Activated CD8-positive, alpha-beta memory T cell treated with anti-CD3 and anti-CD28 coated beads for 36 hours (primary cell): ENCODE results near the gene COL23A1. TPM values are rescaled to one million over a fixed set of nuclear protein-coding genes. Genes with fewer than 3 reads are reported as not detected.
"Not testable (repeated sequence)": the region's sequence is repeated elsewhere in the genome, so short reads cannot be mapped to it uniquely, and the experiment has no call there.

Source experiments
- CTCF ChIA-PET: fragments of 350-600 bp; sonication (Branson Sonifier 250); formaldehyde crosslinking; loops from one replicate; lab custom pipeline; 2021; ENCODE audit warnings: antibody characterized with exemption; lab: Charles Lee
- POLR2A ChIA-PET: fragments of 350-600 bp; sonication (Branson Sonifier 250); formaldehyde crosslinking; loops from one replicate; lab custom pipeline; 2021; ENCODE audit warnings: antibody characterized with exemption; lab: Charles Lee
- total RNA-seq, 2 experiments: library from RNA; stranded (reverse); gene quantifications; one replicate each; pipeline ENCODE4 v1.2.3, GENCODE V29; 2021

Gene COL23A1
- total RNA-seq, 2 experiments from 2014 or later = 0.11 to 0.13 TPM

- ChIA-PET POLR2A (no interaction called here), CTCF (no interaction called here)
These were observed 276.0 kb downstream of the COL23A1 start for GRCh38 chr5:178314061-178314660.

DNA sequence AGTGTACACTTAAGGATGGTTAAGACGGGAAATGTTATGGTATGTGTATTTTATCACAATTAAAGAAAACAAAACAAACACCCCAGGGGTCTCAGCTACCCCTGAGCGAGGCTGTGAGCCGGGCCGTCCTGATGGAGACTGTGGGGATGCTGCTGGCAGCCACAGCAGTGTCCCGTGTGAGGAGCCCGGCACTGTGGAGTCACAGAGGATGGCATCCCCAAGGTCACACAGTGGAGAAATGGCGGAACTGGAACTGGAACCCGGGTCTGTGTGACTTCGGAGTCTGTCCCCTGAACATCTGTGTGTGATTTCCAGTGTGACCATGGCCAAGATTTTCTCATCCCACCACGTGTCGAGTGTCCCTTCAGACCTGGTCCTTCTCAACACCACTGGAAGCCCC lies 276.9 kb downstream of the COL23A1 start:
- ChIA-PET CTCF (no interaction called here), POLR2A (no interaction called here)

DNA sequence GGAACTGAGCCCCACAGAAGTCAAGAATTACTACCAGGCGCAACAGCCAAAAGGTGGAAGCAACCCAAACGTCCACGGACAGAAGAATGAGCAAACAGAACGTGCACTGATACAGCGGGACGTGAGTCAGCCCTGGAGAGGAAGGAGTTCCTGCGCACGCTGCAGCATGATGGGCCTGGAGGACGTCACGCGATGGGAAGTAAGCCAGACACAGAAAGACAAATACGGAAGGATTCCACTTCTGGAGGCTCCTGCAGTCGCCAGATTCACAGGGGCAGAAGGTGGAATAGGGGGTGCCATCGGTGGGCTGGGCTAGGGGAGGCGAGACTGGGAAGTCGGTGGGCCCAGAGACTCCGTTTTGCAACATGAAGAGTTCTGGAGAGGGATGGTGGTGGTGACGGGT lies 277.3 kb downstream of the COL23A1 start:
- CTCF ChIA-PET = no interaction called here
- POLR2A ChIA-PET = no interaction called here

GRCh38 chr5:178310130-178310865 lies 279.9 kb downstream of the COL23A1 start:
- POLR2A ChIA-PET = no interaction called here
- CTCF ChIA-PET = no interaction called here

GRCh38 chr5:178309271-178310013 lies 280.8 kb downstream of the COL23A1 start:
- POLR2A ChIA-PET = no interaction called here
- CTCF ChIA-PET = interaction anchor here (0.5 kb wide), 1 partner anchor 245 kb away, joined by 3 read pairs; no protein-coding TSS in a partner anchor

- CTCF ChIA-PET = no interaction called here
- POLR2A ChIA-PET = no interaction called here
These were observed 281.6 kb downstream of the COL23A1 start for GRCh38 chr5:178308541-178309092.

GRCh38 chr5:178307267-178308045 lies 282.7 kb downstream of the COL23A1 start:
- POLR2A ChIA-PET = no interaction called here
- CTCF ChIA-PET = no interaction called here

DNA sequence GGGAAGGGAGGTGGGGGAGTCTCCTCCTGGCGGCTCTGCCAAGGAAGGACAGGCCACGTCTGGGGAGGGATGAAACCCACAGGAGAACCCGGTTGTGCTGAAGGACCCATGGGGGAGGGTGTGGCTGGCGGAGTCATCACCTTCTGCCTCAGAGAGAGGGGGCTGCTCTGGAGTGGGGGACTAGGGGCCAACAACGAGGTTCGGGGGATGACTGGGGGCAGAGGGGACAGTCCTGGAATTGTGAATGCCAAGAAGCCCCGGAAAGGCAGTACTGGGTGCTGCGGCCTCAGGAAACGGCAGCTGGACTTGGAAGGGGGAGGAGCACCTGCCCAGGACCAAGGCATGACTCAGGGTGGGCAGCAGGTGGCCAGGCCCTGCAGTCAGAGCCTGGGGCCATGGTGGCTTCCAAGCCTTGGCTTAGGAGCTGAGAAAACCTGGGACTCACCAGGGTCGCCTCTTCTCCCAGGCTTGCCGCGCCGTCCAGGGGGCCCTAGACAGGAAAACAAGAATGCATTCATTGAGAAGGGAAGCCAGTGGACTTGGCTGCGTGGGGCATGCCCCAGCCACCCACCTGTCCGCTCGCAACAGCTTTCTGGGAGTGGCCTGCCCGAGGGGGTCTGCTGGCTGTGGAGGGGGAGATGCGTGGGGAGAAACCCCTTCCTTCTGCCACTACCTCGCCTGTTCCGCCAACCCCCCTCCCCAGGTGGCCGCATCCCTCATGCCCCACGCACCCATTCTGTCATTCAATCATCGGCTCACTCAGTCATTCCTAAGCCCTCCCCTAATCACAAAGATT lies 283.6 kb downstream of the COL23A1 start:
- ChIA-PET POLR2A (no interaction called here), CTCF (no interaction called here)

DNA sequence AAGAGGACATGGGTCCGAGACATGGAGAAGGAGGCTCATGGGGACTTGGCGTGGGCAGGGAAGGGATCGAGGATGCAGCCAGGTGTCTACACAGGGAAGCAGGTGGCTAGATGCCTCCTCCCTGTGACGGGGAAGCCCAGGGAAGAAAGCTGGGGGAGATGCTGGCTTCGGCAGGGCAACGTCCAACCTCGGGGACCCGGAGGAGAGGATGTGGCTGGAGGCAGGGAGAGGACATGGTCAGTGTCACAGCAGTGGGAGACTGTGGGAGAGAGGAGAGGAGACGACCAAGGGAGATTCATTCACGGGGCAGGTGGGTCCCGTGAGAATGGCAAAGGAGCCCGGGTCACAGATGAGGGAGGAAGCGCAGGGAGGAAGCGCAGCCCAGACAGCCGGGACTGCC lies 284.4 kb downstream of the COL23A1 start:
- ChIA-PET CTCF (no interaction called here), POLR2A (no interaction called here)

- ChIA-PET CTCF (interaction anchor here (1.4 kb wide), 1 partner anchor 70 kb away, joined by 4 read pairs; no protein-coding TSS in a partner anchor), POLR2A (no interaction called here)
These were observed 285.2 kb downstream of the COL23A1 start for GRCh38 chr5:178304761-178305645.

- ChIA-PET CTCF (interaction anchor here (1.4 kb wide), 1 partner anchor 69 kb away, joined by 4 read pairs; no protein-coding TSS in a partner anchor), POLR2A (no interaction called here)
These were observed 286.2 kb downstream of the COL23A1 start for GRCh38 chr5:178304016-178304415.

- CTCF ChIA-PET, POLR2A ChIA-PET: not testable (repeated sequence)
These were observed 287.9 kb downstream of the COL23A1 start for GRCh38 chr5:178302321-178302720.

- ChIA-PET POLR2A (no interaction called here), CTCF (no interaction called here)
These were observed 288.6 kb downstream of the COL23A1 start for GRCh38 chr5:178301641-178302040.

DNA sequence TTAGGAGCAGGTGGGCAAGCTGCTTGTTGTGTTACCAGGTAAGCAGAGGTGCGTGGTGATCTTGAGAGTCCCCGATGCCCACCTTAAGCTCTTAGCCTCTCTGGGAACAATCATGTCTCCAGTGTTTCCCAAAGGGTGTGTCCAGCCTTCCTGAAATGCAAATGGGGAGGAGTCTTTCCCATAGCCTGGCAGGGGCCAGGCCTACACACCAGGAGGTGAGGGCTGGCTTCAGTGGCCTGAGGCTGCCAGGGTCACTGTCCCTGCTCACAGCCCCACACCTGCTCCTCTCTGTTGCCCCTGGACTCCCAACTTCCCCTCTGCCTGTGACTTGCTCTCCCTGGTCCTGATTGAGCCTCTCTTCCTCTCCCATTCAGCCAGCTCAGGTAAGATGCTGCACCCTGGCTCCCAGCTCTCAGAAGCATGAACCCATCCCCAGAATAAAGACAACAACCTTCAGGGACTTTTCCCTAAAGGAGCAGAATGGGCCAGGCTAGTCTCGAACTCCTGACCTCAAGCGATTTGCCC lies 291.8 kb downstream of the COL23A1 start:
- CTCF ChIA-PET = no interaction called here
- POLR2A ChIA-PET = no interaction called here

DNA sequence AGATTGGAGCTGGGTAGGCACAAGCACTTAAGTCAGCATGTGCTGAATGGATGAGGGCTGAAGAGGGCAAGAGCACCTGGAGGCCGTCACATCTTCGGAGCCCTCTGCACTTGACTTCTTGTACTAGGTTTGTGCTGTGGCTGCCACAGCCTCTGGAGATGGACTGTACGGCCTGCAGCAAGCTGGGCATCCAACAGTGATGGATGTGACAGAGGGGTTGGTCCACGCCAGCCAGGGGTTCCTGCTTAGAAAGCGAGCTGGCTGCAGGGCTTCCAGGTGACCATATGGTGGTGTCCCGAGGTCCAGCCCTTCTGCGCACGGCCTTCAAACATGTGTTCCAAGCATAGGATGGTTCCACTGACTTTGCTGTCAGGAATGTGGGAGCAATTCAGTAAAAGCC lies 292.4 kb downstream of the COL23A1 start:
- CTCF ChIA-PET = no interaction called here
- POLR2A ChIA-PET = no interaction called here

GRCh38 chr5:178296066-178296465 lies 294.1 kb downstream of the COL23A1 start:
- CTCF ChIA-PET = no interaction called here
- POLR2A ChIA-PET = no interaction called here

GRCh38 chr5:178295589-178295988 lies 294.6 kb downstream of the COL23A1 start:
- CTCF ChIA-PET = no interaction called here

More at GRCh38 chr5:178295589-178295988, 294.6 kb downstream of the COL23A1 start:
- POLR2A ChIA-PET = no interaction called here
